ENCODE data around the gene CD36.
"Not testable (repeated sequence)": the region's sequence is repeated elsewhere in the genome, so short reads cannot be mapped to it uniquely, and the experiment has no call there.

Gene CD36

GRCh38 chr7:80666376-80666775, 27.9 kb downstream of the CD36 start:
- no peak overlapping the region for H2AFZ ChIP-seq (ENCODE audit: low read length)
- TF ChIP-seq EZH2phosphoT487 (IDR thresholded peaks at IDR 0.05; ENCODE audit: low read length) = no peak
- no peak overlapping the region for H3K27ac ChIP-seq (ENCODE audit: low read length)
- H3K4me3 ChIP-seq (ENCODE audit: low read length) = no peak overlapping the region
- H3K9ac ChIP-seq (ENCODE audit: low read length) = no peak overlapping the region
- no peaks in the 10 kb centered on the region for H3K9me2 ChIP-seq (replicated peaks; ENCODE audit: insufficient read depth, low read length)
- H3K4me1 ChIP-seq (ENCODE audit: low read length) = no peaks in the 10 kb centered on the region
- H3K9me3 ChIP-seq (replicated peaks; ENCODE audit: insufficient read depth, low read length) = no peaks in the 10 kb centered on the region
- H3K36me3 ChIP-seq (replicated peaks; ENCODE audit: insufficient read depth, low read length) = no peaks in the 10 kb centered on the region
- no peaks in the 10 kb centered on the region for H4K20me1 ChIP-seq (ENCODE audit: insufficient read depth, low read length)
- H3K27me3 ChIP-seq (replicated peaks; ENCODE audit: insufficient read depth, low read length) = no peaks in the 10 kb centered on the region
- no peak overlapping the region for H3K4me2 ChIP-seq (ENCODE audit: low read depth, low read length)
- H3F3A ChIP-seq (ENCODE audit: insufficient read depth, low read length) = no peaks in the 10 kb centered on the region
- DNase-seq = no peak
- H3K79me2 ChIP-seq (ENCODE audit: low read length) = no peaks in the 10 kb centered on the region

- not testable (repeated sequence) for H4K20me1 ChIP-seq (ENCODE audit: insufficient read depth, low read length); H3K4me3 ChIP-seq (ENCODE audit: low read length); H3K9ac ChIP-seq (ENCODE audit: low read length); H3K36me3 ChIP-seq (replicated peaks; ENCODE audit: insufficient read depth, low read length); H3K79me2 ChIP-seq (ENCODE audit: low read length); H3K4me1 ChIP-seq (ENCODE audit: low read length); H2AFZ ChIP-seq (ENCODE audit: low read length); H3F3A ChIP-seq (ENCODE audit: insufficient read depth, low read length); H3K9me2 ChIP-seq (replicated peaks; ENCODE audit: insufficient read depth, low read length); H3K4me2 ChIP-seq (ENCODE audit: low read depth, low read length); H3K27ac ChIP-seq (ENCODE audit: low read length); DNase-seq; H3K9me3 ChIP-seq (replicated peaks; ENCODE audit: insufficient read depth, low read length); H3K27me3 ChIP-seq (replicated peaks; ENCODE audit: insufficient read depth, low read length)
These were observed 30.9 kb downstream of the CD36 start for GRCh38 chr7:80669367-80669766.

GRCh38 chr7:80671744-80672143, 33.3 kb downstream of the CD36 start:
- no peak overlapping the region for H3K27ac ChIP-seq (ENCODE audit: low read length)

GRCh38 chr7:80675090-80675489, 36.6 kb downstream of the CD36 start:
- Histone ChIP-seq H3K4me3 (ENCODE audit: low read length) (no peak overlapping the region), H3K27me3 (replicated peaks; ENCODE audit: insufficient read depth, low read length) (no peaks in the 10 kb centered on the region), H3K27ac (ENCODE audit: low read length) (no peak overlapping the region), H3K9ac (ENCODE audit: low read length) (no peak overlapping the region), H3K4me1 (ENCODE audit: low read length) (no peaks in the 10 kb centered on the region), H3F3A (ENCODE audit: insufficient read depth, low read length) (no peaks in the 10 kb centered on the region), H2AFZ (ENCODE audit: low read length) (no peak overlapping the region), H3K9me3 (replicated peaks; ENCODE audit: insufficient read depth, low read length) (no peaks in the 10 kb centered on the region), H3K79me2 (ENCODE audit: low read length) (no peaks in the 10 kb centered on the region), H3K9me2 (replicated peaks; ENCODE audit: insufficient read depth, low read length) (no peaks in the 10 kb centered on the region), H3K4me2 (ENCODE audit: low read depth, low read length) (no peak overlapping the region), H4K20me1 (ENCODE audit: insufficient read depth, low read length) (no peaks in the 10 kb centered on the region), H3K36me3 (replicated peaks; ENCODE audit: insufficient read depth, low read length) (no peaks in the 10 kb centered on the region)
- no peak for DNase-seq
- TF ChIP-seq CTCF (IDR thresholded peaks at IDR 0.05; ENCODE audit: low read length) (no peak), EZH2 (optimal IDR thresholded peaks at IDR 0.05; ENCODE audit: low read depth, low read length) (no peak), EZH2phosphoT487 (IDR thresholded peaks at IDR 0.05; ENCODE audit: low read length) (no peak)

More at GRCh38 chr7:80671744-80672143, 33.3 kb downstream of the CD36 start:
- H3K36me3 ChIP-seq (replicated peaks; ENCODE audit: insufficient read depth, low read length) = no peaks in the 10 kb centered on the region
- no peaks in the 10 kb centered on the region for H3K79me2 ChIP-seq (ENCODE audit: low read length)
- H4K20me1 ChIP-seq (ENCODE audit: insufficient read depth, low read length) = no peaks in the 10 kb centered on the region
- H3F3A ChIP-seq (ENCODE audit: insufficient read depth, low read length) = no peaks in the 10 kb centered on the region
- no peaks in the 10 kb centered on the region for H3K4me1 ChIP-seq (ENCODE audit: low read length)
- no peak overlapping the region for H2AFZ ChIP-seq (ENCODE audit: low read length)
- no peak overlapping the region for H3K9ac ChIP-seq (ENCODE audit: low read length)
- H3K27me3 ChIP-seq (replicated peaks; ENCODE audit: insufficient read depth, low read length) = no peaks in the 10 kb centered on the region
- TF ChIP-seq EZH2 (optimal IDR thresholded peaks at IDR 0.05; ENCODE audit: low read depth, low read length) = no peak
- TF ChIP-seq CTCF (IDR thresholded peaks at IDR 0.05; ENCODE audit: low read length) = no peak
- TF ChIP-seq EZH2phosphoT487 (IDR thresholded peaks at IDR 0.05; ENCODE audit: low read length) = no peak
- H3K9me2 ChIP-seq (replicated peaks; ENCODE audit: insufficient read depth, low read length) = no peaks in the 10 kb centered on the region
- H3K4me2 ChIP-seq (ENCODE audit: low read depth, low read length) = no peak overlapping the region
- no peak for DNase-seq
- no peaks in the 10 kb centered on the region for H3K9me3 ChIP-seq (replicated peaks; ENCODE audit: insufficient read depth, low read length)
- no peak overlapping the region for H3K4me3 ChIP-seq (ENCODE audit: low read length)

Measured in MM.1S (cell line).